IPS-15b (cell line): ENCODE data around the gene GFRA1.
"Not testable (repeated sequence)": the region's sequence is repeated elsewhere in the genome, so short reads cannot be mapped to it uniquely, and the experiment has no call there.

Source experiments
- H3K27me3 ChIP-seq: one replicate; pipeline ENCODE4 v1.6.1; 2013; ENCODE audit warnings: low read length; ENCODE audit not compliant: control insufficient read depth, insufficient read depth
- H3K36me3 ChIP-seq: one replicate; pipeline ENCODE4 v1.6.1; 2013; ENCODE audit warnings: low read length; ENCODE audit not compliant: control insufficient read depth, insufficient read depth
- H3K4me1 ChIP-seq: one replicate; pipeline ENCODE4 v1.6.1; 2013; ENCODE audit warnings: mild to moderate bottlenecking, low read length; ENCODE audit not compliant: control insufficient read depth, insufficient read depth
- H3K4me3 ChIP-seq: one replicate; pipeline ENCODE4 v1.5.1; 2013; ENCODE audit warnings: low read depth, low read length
- H3K9ac ChIP-seq: one replicate; pipeline ENCODE4 v1.6.1; 2013; ENCODE audit warnings: low read depth, mild to moderate bottlenecking, low read length
- H3K9me3 ChIP-seq: one replicate; pipeline ENCODE4 v1.6.1; 2013; ENCODE audit warnings: mild to moderate bottlenecking, low read length; ENCODE audit not compliant: control insufficient read depth, insufficient read depth

The GFRA1 gene

DNA sequence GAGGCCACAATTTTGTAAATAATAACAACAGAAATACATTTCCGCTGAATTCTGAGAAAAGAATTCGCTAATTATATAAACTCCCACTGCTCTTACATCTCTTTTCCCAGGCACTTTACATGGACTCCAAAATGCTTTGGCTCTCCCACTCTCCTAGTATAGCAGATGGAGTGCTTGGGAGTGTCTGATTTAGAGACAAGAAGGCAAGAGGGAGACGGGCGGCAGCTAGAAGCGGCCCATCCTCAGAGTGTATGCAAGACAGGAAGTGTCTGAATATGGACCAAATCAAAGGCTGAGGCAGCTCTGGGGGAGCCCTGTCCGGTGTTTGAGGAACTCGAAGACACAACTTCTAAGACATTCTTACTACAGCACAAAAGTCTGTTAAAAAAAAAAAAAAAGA is 212.1 kb downstream of the GFRA1 start:
- Histone ChIP-seq H3K36me3 (no peaks in the 10 kb centered on the region), H3K4me1 (peaks cover 2% of the 10 kb centered on the region), H3K27me3 (no peaks in the 10 kb centered on the region), H3K9ac (no peak overlapping the region), H3K9me3 (no peaks in the 10 kb centered on the region), H3K4me3 (no peak overlapping the region)

GRCh38 chr10:116059320-116059719 is 213.7 kb downstream of the GFRA1 start:
- no peak overlapping the region for H3K4me3 ChIP-seq
- peaks cover 5% of the 10 kb centered on the region for H3K4me1 ChIP-seq
- H3K36me3 ChIP-seq, result no peaks in the 10 kb centered on the region
- H3K9me3 ChIP-seq, result no peaks in the 10 kb centered on the region
- no peaks in the 10 kb centered on the region for H3K27me3 ChIP-seq
- H3K9ac ChIP-seq, result no peak overlapping the region

GRCh38 chr10:116056445-116057293 is 216.3 kb downstream of the GFRA1 start:
- Histone ChIP-seq H3K27me3 (no peaks in the 10 kb centered on the region), H3K4me1 (peaks cover 5% of the 10 kb centered on the region), H3K9me3 (no peaks in the 10 kb centered on the region), H3K9ac (no peak overlapping the region), H3K36me3 (no peaks in the 10 kb centered on the region), H3K4me3 (no peak overlapping the region)

DNA sequence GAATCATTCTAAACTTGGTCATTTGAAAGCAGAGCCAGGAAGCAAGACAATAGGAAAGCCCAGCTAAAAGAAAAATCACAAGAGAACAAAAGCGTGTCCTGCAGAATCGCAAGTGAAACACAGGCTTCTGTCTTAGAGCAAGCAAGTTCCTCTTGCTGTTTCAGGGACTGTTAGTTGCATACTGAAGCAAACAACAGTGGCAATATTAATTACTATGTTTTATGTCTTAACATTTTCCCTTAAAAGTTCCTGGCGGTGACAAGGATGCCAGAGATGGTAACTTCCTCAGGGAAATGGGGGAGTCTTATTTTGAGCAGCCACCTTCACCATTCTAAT is 217.1 kb downstream of the GFRA1 start:
- Histone ChIP-seq H3K9ac (no peak overlapping the region), H3K9me3 (no peaks in the 10 kb centered on the region), H3K36me3 (no peaks in the 10 kb centered on the region), H3K4me3 (no peak overlapping the region), H3K27me3 (no peaks in the 10 kb centered on the region), H3K4me1 (peaks cover 5% of the 10 kb centered on the region)

- Histone ChIP-seq H3K4me1 (peaks cover 5% of the 10 kb centered on the region), H3K36me3 (no peaks in the 10 kb centered on the region), H3K4me3 (no peak overlapping the region), H3K27me3 (no peaks in the 10 kb centered on the region), H3K9ac (peak overlapping the region; percentile 42), H3K9me3 (no peaks in the 10 kb centered on the region)
Measured at GRCh38 chr10:116055252-116055916, 217.6 kb downstream of the GFRA1 start.

DNA sequence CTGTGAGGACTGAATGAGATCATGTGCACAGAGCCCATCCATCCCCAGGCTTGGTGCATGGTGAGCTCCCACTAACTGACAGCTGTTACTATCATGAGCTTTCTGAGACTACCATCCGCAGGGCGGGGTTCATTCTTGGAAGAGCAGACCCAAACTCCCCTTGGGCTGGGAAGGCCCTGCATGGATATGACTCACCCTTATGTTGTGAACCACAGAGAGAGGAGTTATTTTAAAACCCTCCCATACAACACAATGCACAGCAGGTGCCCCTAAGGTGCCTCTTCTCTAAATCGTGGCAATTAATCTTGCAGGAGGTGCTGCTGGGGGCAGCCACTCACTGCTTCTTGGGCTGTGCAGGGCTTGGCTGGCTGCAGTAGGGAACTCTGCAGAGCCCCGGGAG is 219.1 kb downstream of the GFRA1 start:
- Histone ChIP-seq H3K4me3 (no peak overlapping the region), H3K9me3 (no peaks in the 10 kb centered on the region), H3K27me3 (no peaks in the 10 kb centered on the region), H3K9ac (no peak overlapping the region), H3K4me1 (peaks cover 5% of the 10 kb centered on the region), H3K36me3 (no peaks in the 10 kb centered on the region)

GRCh38 chr10:116053009-116053730 is 219.8 kb downstream of the GFRA1 start:
- not testable (repeated sequence) for H3K9me3 ChIP-seq, H3K4me3 ChIP-seq, H3K9ac ChIP-seq, H3K4me1 ChIP-seq, H3K27me3 ChIP-seq, H3K36me3 ChIP-seq

DNA sequence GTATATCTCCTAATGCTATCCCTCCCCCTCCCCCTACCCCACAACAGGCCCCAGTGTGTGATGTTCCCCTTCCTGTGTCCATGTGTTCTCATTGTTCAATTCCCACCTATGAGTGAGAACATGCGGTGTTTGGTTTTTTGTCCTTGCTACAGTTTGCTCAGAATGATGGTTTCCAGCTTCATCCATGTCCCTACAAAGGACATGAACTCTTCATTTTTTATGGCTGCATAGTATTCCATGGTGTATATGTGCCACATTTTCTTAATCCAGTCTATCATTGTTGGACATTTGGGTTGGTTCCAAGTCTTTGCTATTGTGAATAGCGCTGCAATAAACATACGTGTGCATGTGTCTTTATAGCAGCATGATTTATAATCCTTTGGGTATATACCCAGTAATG is 220.5 kb downstream of the GFRA1 start:
- not testable (repeated sequence) for H3K4me1 ChIP-seq, H3K27me3 ChIP-seq, H3K9ac ChIP-seq, H3K36me3 ChIP-seq, H3K4me3 ChIP-seq, H3K9me3 ChIP-seq

- Histone ChIP-seq H3K4me3 (no peak overlapping the region), H3K4me1 (no peaks in the 10 kb centered on the region), H3K36me3 (no peaks in the 10 kb centered on the region)
Measured at GRCh38 chr10:116049974-116050304, 223.1 kb downstream of the GFRA1 start.

DNA sequence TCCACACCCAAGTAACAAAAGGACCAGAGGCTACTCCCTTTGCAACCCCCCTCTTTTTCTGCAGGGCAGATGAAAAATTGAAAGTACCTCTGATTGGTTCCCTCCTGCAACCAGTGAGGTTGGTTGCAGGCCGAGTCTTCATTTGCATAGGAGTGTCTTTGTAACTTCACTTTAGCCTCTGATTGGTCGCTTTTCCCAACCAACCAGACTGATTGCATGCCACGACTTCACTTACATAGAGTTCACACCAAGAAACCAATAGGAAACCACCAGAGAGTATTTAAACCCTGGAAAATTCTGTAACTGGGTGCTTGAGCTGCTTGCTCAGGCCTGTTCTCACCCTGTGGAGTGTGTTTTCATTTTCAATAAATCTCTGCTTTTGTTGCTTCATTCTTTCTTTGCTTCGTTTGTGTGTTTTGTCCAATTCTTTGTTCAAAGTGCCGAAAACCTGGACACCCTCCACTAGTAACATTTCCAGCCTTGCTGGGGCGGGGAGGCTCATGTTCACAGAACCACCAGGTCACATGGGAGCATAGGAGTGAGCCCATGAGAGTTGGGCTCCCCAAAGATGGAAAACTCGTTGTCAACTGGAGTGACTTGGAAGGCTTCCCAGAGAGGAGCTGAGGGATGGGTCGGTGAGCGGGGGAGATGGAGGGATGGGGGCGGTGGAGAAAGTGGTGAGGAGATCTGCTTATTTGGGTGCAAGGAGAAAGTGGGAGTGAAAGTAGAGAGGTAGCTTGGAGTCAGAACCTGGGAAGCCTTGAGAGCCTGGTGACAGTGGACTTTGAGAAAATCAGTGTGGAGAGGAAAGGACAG is 223.6 kb downstream of the GFRA1 start:
- Histone ChIP-seq H3K4me1 (no peaks in the 10 kb centered on the region), H3K9ac (no peak overlapping the region), H3K9me3 (no peaks in the 10 kb centered on the region), H3K4me3 (no peak overlapping the region), H3K36me3 (no peaks in the 10 kb centered on the region), H3K27me3 (no peaks in the 10 kb centered on the region)

More at GRCh38 chr10:116049974-116050304, 223.1 kb downstream of the GFRA1 start:
- Histone ChIP-seq H3K9ac (no peak overlapping the region), H3K27me3 (no peaks in the 10 kb centered on the region), H3K9me3 (no peaks in the 10 kb centered on the region)
